NCI-H1694 treated with DMSO at 0.1 percent for 48 hours (cell line): ENCODE data around the gene CELF4.
"Not testable (repeated sequence)": the region's sequence is repeated elsewhere in the genome, so short reads cannot be mapped to it uniquely, and the experiment has no call there.

Source experiments
- DNase-seq: peaks from one replicate; lab custom pipeline; 2025; lab: John Stamatoyannopoulos, UW

CELF4 gene

GRCh38 chr18:37464257-37464656 lies 101.3 kb downstream of the CELF4 start:
- DNase-seq = no peak

GRCh38 chr18:37461329-37461728 lies 104.3 kb downstream of the CELF4 start:
- not testable (repeated sequence) for DNase-seq

- DNase-seq = no peak
Observed at GRCh38 chr18:37460604-37461003, 105.0 kb downstream of the CELF4 start.

GRCh38 chr18:37458697-37459096 lies 106.9 kb downstream of the CELF4 start:
- no peak for DNase-seq

- DNase-seq = no peak
Observed at GRCh38 chr18:37457753-37458152, 107.8 kb downstream of the CELF4 start.

- no peak for DNase-seq
Observed at GRCh38 chr18:37457341-37457740, 108.3 kb downstream of the CELF4 start.

GRCh38 chr18:37456873-37457272 lies 108.7 kb downstream of the CELF4 start:
- DNase-seq = no peak

GRCh38 chr18:37456395-37456794 lies 109.2 kb downstream of the CELF4 start:
- DNase-seq = no peak

- no peak for DNase-seq
Observed at GRCh38 chr18:37453752-37454151, 111.8 kb downstream of the CELF4 start.

GRCh38 chr18:37452682-37453385 lies 112.8 kb downstream of the CELF4 start:
- DNase-seq = no peak

GRCh38 chr18:37452015-37452414 lies 113.6 kb downstream of the CELF4 start:
- no peak for DNase-seq

GRCh38 chr18:37451239-37451825 lies 114.3 kb downstream of the CELF4 start:
- no peak for DNase-seq

GRCh38 chr18:37450434-37451132 lies 115.0 kb downstream of the CELF4 start:
- peak; percentile 24 for DNase-seq

- DNase-seq = no peak
Observed at GRCh38 chr18:37449618-37450017, 116.0 kb downstream of the CELF4 start.

GRCh38 chr18:37448946-37449345 lies 116.7 kb downstream of the CELF4 start:
- no peak for DNase-seq

- no peak for DNase-seq
Observed at GRCh38 chr18:37447962-37448888, 117.4 kb downstream of the CELF4 start.

GRCh38 chr18:37445836-37446235 lies 119.8 kb downstream of the CELF4 start:
- no peak for DNase-seq

GRCh38 chr18:37445368-37445767 lies 120.2 kb downstream of the CELF4 start:
- no peak for DNase-seq

- DNase-seq = no peak
Observed at GRCh38 chr18:37443325-37444055, 122.1 kb downstream of the CELF4 start.

GRCh38 chr18:37442477-37442876 lies 123.1 kb downstream of the CELF4 start:
- DNase-seq = no peak

GRCh38 chr18:37441821-37442220 lies 123.8 kb downstream of the CELF4 start:
- DNase-seq = no peak
